HepG2 (cell line): ENCODE data around the gene LTA. TPM values are rescaled to one million over a fixed set of nuclear protein-coding genes. Genes with fewer than 3 reads are reported as not detected.

Source experiments
- CCAR2 ChIP-seq: fragments of 200-400 bp; formaldehyde crosslinking; optimal IDR thresholded peaks from 2 replicates; pipeline ENCODE3; 2018; ENCODE audit warnings: low read depth, mild to moderate bottlenecking, low read length, moderate library complexity
- CCDC6 ChIP-seq: sonication (generic); formaldehyde crosslinking; IDR thresholded peaks from 2 replicates; pipeline ENCODE4 v1.8.1; 2022; ENCODE audit warnings: mild to moderate bottlenecking, missing genetic modification reagents, moderate library complexity
- JUNB ChIP-seq: sonication (generic); formaldehyde crosslinking; IDR thresholded peaks from 2 replicates; pipeline ENCODE4 v1.8.0; 2022; ENCODE audit warnings: missing genetic modification reagents, mild to moderate bottlenecking, borderline replicate concordance
- RCOR2 ChIP-seq: IDR thresholded peaks from 2 replicates; pipeline ENCODE4 v1.6.1; 2016; ENCODE audit warnings: missing biosample characterization, missing genetic modification reagents
- SPEN ChIP-seq: sonication (generic); formaldehyde crosslinking; IDR thresholded peaks from 2 replicates; pipeline ENCODE4 v1.5.1; 2020; ENCODE audit warnings: low read depth, mild to moderate bottlenecking, missing genetic modification reagents
- ZNF180 ChIP-seq: sonication (generic); formaldehyde crosslinking; IDR thresholded peaks from 2 replicates; pipeline ENCODE4 v1.4.0; 2020; ENCODE audit warnings: low read depth, missing genetic modification reagents, borderline replicate concordance
- ZNF230 ChIP-seq: sonication (generic); formaldehyde crosslinking; IDR thresholded peaks from 2 replicates; pipeline ENCODE4 v1.4.0; 2020; ENCODE audit warnings: mild to moderate bottlenecking, missing genetic modification reagents
- ZNF256 ChIP-seq: sonication (generic); formaldehyde crosslinking; conservative IDR thresholded peaks from 2 replicates; pipeline ENCODE4 v1.4.0; 2020; ENCODE audit warnings: missing genetic modification reagents
- ZNF530 ChIP-seq: sonication (generic); formaldehyde crosslinking; IDR thresholded peaks from 2 replicates; pipeline ENCODE4 v1.5.0; 2020; ENCODE audit warnings: low read depth, mild to moderate bottlenecking, missing genetic modification reagents
- ZNF558 ChIP-seq: sonication (generic); formaldehyde crosslinking; IDR thresholded peaks from 2 replicates; pipeline ENCODE4 v1.9.0; 2022; ENCODE audit warnings: mild to moderate bottlenecking, missing genetic modification reagents, borderline replicate concordance
- ZNF766 ChIP-seq: sonication (generic); formaldehyde crosslinking; IDR thresholded peaks from 2 replicates; pipeline ENCODE4 v1.5.0; 2020; ENCODE audit warnings: missing genetic modification reagents, borderline replicate concordance
- polyA plus RNA-seq, 8 experiments: library from polyadenylated mRNA; depleted of rRNA in 3 of 8; stranded (reverse) in 7 of 8; unstranded in 1 of 8; fragments of >200 nt; fragmentation: Illumina TruSeq in 4 of 8; extraction: Trizol in 4 of 8; gene quantifications; 2 replicates each; pipeline versions ENCODE4 v1.2.1 to v1.2.3, GENCODE V29; 2011 to 2016; ENCODE audit warnings: low read depth in 4 of 8, missing spikeins in 1 of 8, mixed read lengths in 1 of 8; ENCODE audit not compliant: insufficient read depth in 1 of 8
- total RNA-seq, 5 experiments: library from RNA; depleted of rRNA; stranded (reverse); fragments of >200 nt; fragmentation: Illumina TruSeq; extraction: Trizol; gene quantifications; 2 replicates each; pipeline ENCODE4 v1.2.3, GENCODE V29; 2016; ENCODE audit warnings: low read depth in 1 of 5
- TF ChIP-seq, protein P1 (sequence below), 2 experiments: IDR thresholded peaks; 2 replicates each; pipeline ENCODE4 v1.6.1; 2011 to 2012; ENCODE audit warnings: low read length in 2 of 2, borderline replicate concordance in 1 of 2, low read depth in 1 of 2, mild to moderate bottlenecking in 1 of 2, moderate library complexity in 1 of 2
- TF ChIP-seq, protein P2 (sequence below): sonication (generic); formaldehyde crosslinking; IDR thresholded peaks from 2 replicates; pipeline ENCODE4 v1.5.1; 2020; ENCODE audit warnings: missing genetic modification reagents, mild to moderate bottlenecking, borderline replicate concordance
- TF ChIP-seq, protein P3 (sequence below): sonication (generic); formaldehyde crosslinking; IDR thresholded peaks from 2 replicates; pipeline ENCODE4 v1.5.0; 2020; ENCODE audit warnings: mild to moderate bottlenecking, missing genetic modification reagents, borderline replicate concordance

The LTA gene
- total and polyA plus RNA-seq, 2 of the 13 experiments (the other 11 are each of a cell fraction or from before 2014, with no cell fraction given), result 0.09 TPM; not detected in 1

DNA sequence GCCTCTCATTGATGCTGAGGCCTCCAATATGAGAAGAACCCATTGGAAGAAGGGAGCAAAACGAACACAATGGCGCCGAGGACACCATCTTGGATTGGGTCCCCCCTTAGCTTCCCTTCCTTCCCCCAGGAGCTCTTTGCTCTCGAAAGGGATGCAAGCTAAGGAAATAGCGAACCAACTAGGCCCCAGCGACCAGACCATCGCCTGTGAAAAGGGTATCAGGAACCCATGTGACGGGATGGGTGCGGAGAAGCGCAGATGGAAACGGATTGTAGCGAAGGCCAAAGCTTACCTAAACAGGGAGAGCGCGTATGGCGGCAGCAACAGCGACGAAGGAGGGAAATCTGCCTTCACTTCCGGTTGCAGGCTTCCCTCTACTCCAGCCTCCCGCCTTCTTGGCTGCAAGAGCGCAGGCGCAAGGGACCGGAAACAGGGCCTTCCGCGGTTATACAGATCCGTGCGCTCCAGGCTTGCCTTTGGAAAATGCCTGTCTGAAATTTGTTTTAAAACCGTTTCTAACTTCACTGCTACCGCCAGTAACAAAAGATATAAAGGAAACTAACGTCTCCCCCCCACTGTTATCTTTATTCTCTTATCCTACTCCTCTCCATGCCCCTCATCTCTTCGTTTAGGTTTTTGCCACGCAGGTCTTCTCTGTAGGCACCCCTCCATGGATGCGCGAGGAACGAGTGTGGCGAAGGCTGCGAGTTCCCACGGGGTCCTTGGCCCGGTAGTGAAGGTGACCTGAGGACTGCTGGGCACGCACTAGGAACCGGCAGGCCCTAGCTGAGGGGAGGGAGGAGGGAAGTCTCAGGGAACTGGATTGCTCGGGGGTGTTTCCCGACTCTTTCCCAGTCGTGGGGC lies 30.2 kb upstream of the LTA start, which contains the start of gene DDX39B (continued):
- TF ChIP-seq SPEN (CRISPR knock-in tag) (peak; percentile 100), JUNB (no peak), RCOR2 (CRISPR knock-in tag) (peak; percentile 53; the same call in 1 of the 2 replicates), ZNF558 (CRISPR knock-in tag) (peak; percentile 66; the same call in 1 of the 2 replicates), CCDC6 (peak; percentile 98), ZNF766 (CRISPR knock-in tag) (peak; percentile 81), CCAR2 (no peak), ZNF530 (no peak), ZNF230 (CRISPR knock-in tag) (peak; percentile 21; the same call in 1 of the 2 replicates), ZNF256 (CRISPR knock-in tag) (peak; percentile 93), ZNF180 (CRISPR knock-in tag) (no peak)
- TF ChIP-seq, protein P1, sequence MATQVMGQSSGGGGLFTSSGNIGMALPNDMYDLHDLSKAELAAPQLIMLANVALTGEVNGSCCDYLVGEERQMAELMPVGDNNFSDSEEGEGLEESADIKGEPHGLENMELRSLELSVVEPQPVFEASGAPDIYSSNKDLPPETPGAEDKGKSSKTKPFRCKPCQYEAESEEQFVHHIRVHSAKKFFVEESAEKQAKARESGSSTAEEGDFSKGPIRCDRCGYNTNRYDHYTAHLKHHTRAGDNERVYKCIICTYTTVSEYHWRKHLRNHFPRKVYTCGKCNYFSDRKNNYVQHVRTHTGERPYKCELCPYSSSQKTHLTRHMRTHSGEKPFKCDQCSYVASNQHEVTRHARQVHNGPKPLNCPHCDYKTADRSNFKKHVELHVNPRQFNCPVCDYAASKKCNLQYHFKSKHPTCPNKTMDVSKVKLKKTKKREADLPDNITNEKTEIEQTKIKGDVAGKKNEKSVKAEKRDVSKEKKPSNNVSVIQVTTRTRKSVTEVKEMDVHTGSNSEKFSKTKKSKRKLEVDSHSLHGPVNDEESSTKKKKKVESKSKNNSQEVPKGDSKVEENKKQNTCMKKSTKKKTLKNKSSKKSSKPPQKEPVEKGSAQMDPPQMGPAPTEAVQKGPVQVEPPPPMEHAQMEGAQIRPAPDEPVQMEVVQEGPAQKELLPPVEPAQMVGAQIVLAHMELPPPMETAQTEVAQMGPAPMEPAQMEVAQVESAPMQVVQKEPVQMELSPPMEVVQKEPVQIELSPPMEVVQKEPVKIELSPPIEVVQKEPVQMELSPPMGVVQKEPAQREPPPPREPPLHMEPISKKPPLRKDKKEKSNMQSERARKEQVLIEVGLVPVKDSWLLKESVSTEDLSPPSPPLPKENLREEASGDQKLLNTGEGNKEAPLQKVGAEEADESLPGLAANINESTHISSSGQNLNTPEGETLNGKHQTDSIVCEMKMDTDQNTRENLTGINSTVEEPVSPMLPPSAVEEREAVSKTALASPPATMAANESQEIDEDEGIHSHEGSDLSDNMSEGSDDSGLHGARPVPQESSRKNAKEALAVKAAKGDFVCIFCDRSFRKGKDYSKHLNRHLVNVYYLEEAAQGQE (IDR thresholded peaks at IDR 0.05; ENCODE audit: borderline replicate concordance in 1 of 2, low read depth in 1 of 2, low read length in 2 of 2), result peak in 1 of 2 experiments; percentile 84; a peak in 1 of 4 replicates
- TF ChIP-seq, protein P2, sequence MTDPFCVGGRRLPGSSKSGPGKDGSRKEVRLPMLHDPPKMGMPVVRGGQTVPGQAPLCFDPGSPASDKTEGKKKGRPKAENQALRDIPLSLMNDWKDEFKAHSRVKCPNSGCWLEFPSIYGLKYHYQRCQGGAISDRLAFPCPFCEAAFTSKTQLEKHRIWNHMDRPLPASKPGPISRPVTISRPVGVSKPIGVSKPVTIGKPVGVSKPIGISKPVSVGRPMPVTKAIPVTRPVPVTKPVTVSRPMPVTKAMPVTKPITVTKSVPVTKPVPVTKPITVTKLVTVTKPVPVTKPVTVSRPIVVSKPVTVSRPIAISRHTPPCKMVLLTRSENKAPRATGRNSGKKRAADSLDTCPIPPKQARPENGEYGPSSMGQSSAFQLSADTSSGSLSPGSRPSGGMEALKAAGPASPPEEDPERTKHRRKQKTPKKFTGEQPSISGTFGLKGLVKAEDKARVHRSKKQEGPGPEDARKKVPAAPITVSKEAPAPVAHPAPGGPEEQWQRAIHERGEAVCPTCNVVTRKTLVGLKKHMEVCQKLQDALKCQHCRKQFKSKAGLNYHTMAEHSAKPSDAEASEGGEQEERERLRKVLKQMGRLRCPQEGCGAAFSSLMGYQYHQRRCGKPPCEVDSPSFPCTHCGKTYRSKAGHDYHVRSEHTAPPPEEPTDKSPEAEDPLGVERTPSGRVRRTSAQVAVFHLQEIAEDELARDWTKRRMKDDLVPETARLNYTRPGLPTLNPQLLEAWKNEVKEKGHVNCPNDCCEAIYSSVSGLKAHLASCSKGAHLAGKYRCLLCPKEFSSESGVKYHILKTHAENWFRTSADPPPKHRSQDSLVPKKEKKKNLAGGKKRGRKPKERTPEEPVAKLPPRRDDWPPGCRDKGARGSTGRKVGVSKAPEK (CRISPR knock-in tag), result peak; percentile 95; the same call in 1 of the 2 replicates
- TF ChIP-seq, protein P3, sequence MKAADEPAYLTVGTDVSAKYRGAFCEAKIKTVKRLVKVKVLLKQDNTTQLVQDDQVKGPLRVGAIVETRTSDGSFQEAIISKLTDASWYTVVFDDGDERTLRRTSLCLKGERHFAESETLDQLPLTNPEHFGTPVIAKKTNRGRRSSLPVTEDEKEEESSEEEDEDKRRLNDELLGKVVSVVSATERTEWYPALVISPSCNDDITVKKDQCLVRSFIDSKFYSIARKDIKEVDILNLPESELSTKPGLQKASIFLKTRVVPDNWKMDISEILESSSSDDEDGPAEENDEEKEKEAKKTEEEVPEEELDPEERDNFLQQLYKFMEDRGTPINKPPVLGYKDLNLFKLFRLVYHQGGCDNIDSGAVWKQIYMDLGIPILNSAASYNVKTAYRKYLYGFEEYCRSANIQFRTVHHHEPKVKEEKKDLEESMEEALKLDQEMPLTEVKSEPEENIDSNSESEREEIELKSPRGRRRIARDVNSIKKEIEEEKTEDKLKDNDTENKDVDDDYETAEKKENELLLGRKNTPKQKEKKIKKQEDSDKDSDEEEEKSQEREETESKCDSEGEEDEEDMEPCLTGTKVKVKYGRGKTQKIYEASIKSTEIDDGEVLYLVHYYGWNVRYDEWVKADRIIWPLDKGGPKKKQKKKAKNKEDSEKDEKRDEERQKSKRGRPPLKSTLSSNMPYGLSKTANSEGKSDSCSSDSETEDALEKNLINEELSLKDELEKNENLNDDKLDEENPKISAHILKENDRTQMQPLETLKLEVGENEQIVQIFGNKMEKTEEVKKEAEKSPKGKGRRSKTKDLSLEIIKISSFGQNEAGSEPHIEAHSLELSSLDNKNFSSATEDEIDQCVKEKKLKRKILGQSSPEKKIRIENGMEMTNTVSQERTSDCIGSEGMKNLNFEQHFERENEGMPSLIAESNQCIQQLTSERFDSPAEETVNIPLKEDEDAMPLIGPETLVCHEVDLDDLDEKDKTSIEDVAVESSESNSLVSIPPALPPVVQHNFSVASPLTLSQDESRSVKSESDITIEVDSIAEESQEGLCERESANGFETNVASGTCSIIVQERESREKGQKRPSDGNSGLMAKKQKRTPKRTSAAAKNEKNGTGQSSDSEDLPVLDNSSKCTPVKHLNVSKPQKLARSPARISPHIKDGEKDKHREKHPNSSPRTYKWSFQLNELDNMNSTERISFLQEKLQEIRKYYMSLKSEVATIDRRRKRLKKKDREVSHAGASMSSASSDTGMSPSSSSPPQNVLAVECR (CRISPR knock-in tag), result peak; percentile 92
